Smooth muscle cell (in vitro differentiated cells): Measurements from ENCODE around the gene P2RX2. TPM values are rescaled to one million over a fixed set of nuclear protein-coding genes. Genes with fewer than 3 reads are reported as not detected.

Experiments
- DNase-seq: peaks from one replicate; lab custom pipeline; 2025; ENCODE audit not compliant: unreplicated experiment; lab: John Stamatoyannopoulos, UW
- H2AFZ ChIP-seq: fragments of 200-600 bp; sonication (generic); 2 replicates; pipeline ENCODE4 v1.6.0; 2016; ENCODE audit warnings: antibody characterized with exemption, low read depth, mild to moderate bottlenecking
- H3F3A ChIP-seq: fragments of 200-600 bp; sonication (generic); 2 replicates; pipeline ENCODE4 v1.6.0; 2017; ENCODE audit warnings: antibody characterized with exemption, low read depth
- H3K27ac ChIP-seq: fragments of 200-600 bp; sonication (generic); 2 replicates; pipeline ENCODE4 v1.5.1; 2016; ENCODE audit warnings: low read depth, mild to moderate bottlenecking
- H3K27me3 ChIP-seq: fragments of 200-600 bp; sonication (generic); 2 replicates; pipeline ENCODE4 v1.6.1; 2016; ENCODE audit warnings: low read depth, mild to moderate bottlenecking
- H3K36me3 ChIP-seq: fragments of 200-600 bp; sonication (generic); 2 replicates; pipeline ENCODE4 v1.5.1; 2016; ENCODE audit warnings: low read depth
- H3K4me1 ChIP-seq: fragments of 200-600 bp; sonication (generic); 2 replicates; pipeline ENCODE4 v1.5.1; 2016; ENCODE audit warnings: low read depth
- H3K4me2 ChIP-seq: fragments of 200-600 bp; sonication (generic); 2 replicates; pipeline ENCODE4 v1.6.0; 2016; ENCODE audit warnings: mild to moderate bottlenecking
- H3K4me3 ChIP-seq: fragments of 200-600 bp; sonication (generic); 2 replicates; pipeline ENCODE4 v1.5.1; 2016; ENCODE audit warnings: mild to moderate bottlenecking
- H3K79me2 ChIP-seq: fragments of 200-600 bp; sonication (generic); 2 replicates; pipeline ENCODE4 v1.6.0; 2016; ENCODE audit warnings: low read depth, mild to moderate bottlenecking
- H3K9ac ChIP-seq: fragments of 200-600 bp; sonication (generic); 2 replicates; pipeline ENCODE4 v1.6.0; 2016; ENCODE audit warnings: low read depth
- H3K9me3 ChIP-seq: fragments of 200-600 bp; sonication (generic); replicated peaks from 2 replicates; pipeline ENCODE4 v1.5.1; 2016; ENCODE audit warnings: low read depth
- H4K20me1 ChIP-seq: fragments of 200-600 bp; sonication (generic); 2 replicates; pipeline ENCODE4 v1.6.0; 2016; ENCODE audit warnings: low read depth
- CTCF ChIP-seq: fragments of 200-600 bp; sonication (generic); IDR thresholded peaks from 2 replicates; pipeline ENCODE4 v1.5.1; 2017; ENCODE audit warnings: borderline replicate concordance, mild to moderate bottlenecking, antibody characterized with exemption; ENCODE audit not compliant: insufficient read depth, poor library complexity, severe bottlenecking
- WGBS: methylation state at CpG from one replicate; pipeline ENCODE4 v1.1.7; 2016; ENCODE audit warnings: low lambda C conversion rate; 5-methylcytosine and 5-hydroxymethylcytosine counted together
- polyA plus RNA-seq: library from polyadenylated mRNA; unstranded; fragments of >200 nt; fragmentation: Nextera tagmentation; extraction: Ambion mirVana; gene quantifications from 2 replicates; pipeline ENCODE4 v1.2.1, GENCODE V29; 2016
- total RNA-seq: library from RNA; depleted of rRNA; stranded (reverse); fragments of >200 nt; gene quantifications from 2 replicates; pipeline ENCODE4 v1.2.3, GENCODE V29; 2014

The P2RX2 gene
- total and polyA plus RNA-seq, 2 experiments from 2014 or later = not detected

GRCh38 chr12:132633901-132634300 is 15.3 kb downstream of the P2RX2 start:
- Histone ChIP-seq H3K9ac (no peak overlapping the region), H3K36me3 (peaks cover 3% of the 10 kb centered on the region), H3K4me3 (no peak overlapping the region), H3K4me2 (no peak overlapping the region), H3K27ac (no peak overlapping the region), H4K20me1 (no peaks in the 10 kb centered on the region), H3K27me3 (no peaks in the 10 kb centered on the region), H3K79me2 (no peaks in the 10 kb centered on the region), H3K4me1 (no peaks in the 10 kb centered on the region), H2AFZ (no peak overlapping the region), H3K9me3 (no peaks in the 10 kb centered on the region), H3F3A (no peaks in the 10 kb centered on the region)
- no peak for DNase-seq
- 96% methylated on average over 10 of the region's 10 CpGs for WGBS
- TF ChIP-seq CTCF = no peak

GRCh38 chr12:132634411-132634990 is 15.9 kb downstream of the P2RX2 start:
- H3K9me3 ChIP-seq = no peaks in the 10 kb centered on the region
- H4K20me1 ChIP-seq = no peaks in the 10 kb centered on the region
- TF ChIP-seq CTCF = no peak
- no peak for DNase-seq
- H3F3A ChIP-seq = no peaks in the 10 kb centered on the region
- no peak overlapping the region for H2AFZ ChIP-seq
- no peak overlapping the region for H3K4me3 ChIP-seq
- no peaks in the 10 kb centered on the region for H3K79me2 ChIP-seq
- no peak overlapping the region for H3K4me2 ChIP-seq
- WGBS = 97% methylated on average over 21 of the region's 21 CpGs
- no peaks in the 10 kb centered on the region for H3K4me1 ChIP-seq
- no peak overlapping the region for H3K9ac ChIP-seq
- no peak overlapping the region for H3K27ac ChIP-seq
- H3K27me3 ChIP-seq = no peaks in the 10 kb centered on the region
- peaks cover 3% of the 10 kb centered on the region for H3K36me3 ChIP-seq

- no peak for DNase-seq
- H3K9me3 ChIP-seq = no peaks in the 10 kb centered on the region
- no peak overlapping the region for H3K9ac ChIP-seq
- TF ChIP-seq CTCF = no peak
- no peaks in the 10 kb centered on the region for H3K27me3 ChIP-seq
- no peaks in the 10 kb centered on the region for H3F3A ChIP-seq
- no peaks in the 10 kb centered on the region for H3K4me1 ChIP-seq
- H3K27ac ChIP-seq = no peak overlapping the region
- no peaks in the 10 kb centered on the region for H3K79me2 ChIP-seq
- H2AFZ ChIP-seq = no peak overlapping the region
- no peak overlapping the region for H3K4me3 ChIP-seq
- H3K36me3 ChIP-seq = peaks cover 3% of the 10 kb centered on the region
- H4K20me1 ChIP-seq = no peaks in the 10 kb centered on the region
- 95% methylated on average over 29 of the region's 29 CpGs for WGBS
- H3K4me2 ChIP-seq = no peak overlapping the region
These were observed 16.7 kb downstream of the P2RX2 start for GRCh38 chr12:132635076-132635955.
